HG03095 (cell line): ENCODE measurements around the gene LYRM9.
A peak's percentile ranks its signal among the peaks of the same experiment; 100 is the strongest.
"Not testable (repeated sequence)": the region's sequence is repeated elsewhere in the genome, so short reads cannot be mapped to it uniquely, and the experiment has no call there.

ENCODE experiments used
- ATAC-seq: cut with Tn5 transposase; IDR thresholded peaks from one replicate; pipeline ENCODE4 v1.9.1; 2021; ENCODE audit warnings: moderate library complexity; ENCODE audit not compliant: unreplicated experiment

The LYRM9 gene

DNA sequence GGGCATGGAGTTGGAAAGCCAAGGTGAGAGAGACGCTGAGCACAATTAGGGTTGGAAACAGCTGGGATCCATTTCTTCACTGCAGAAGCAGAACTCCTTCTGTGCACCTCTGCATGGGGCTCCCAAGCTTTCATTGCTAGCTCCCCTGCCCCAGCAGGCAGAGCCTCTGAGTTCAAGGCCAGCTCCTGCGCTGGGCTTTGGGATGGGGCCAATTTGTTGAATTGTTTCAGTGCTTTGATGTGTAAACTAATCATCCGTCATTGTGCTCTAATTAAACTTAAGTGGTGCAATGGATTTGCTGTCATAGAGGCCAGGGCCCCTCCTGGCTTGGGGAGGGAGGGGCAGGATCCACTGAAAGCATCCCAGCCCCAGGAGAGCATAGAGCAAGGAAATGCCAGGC, 13.5 kb upstream of the LYRM9 start:
- no peak for ATAC-seq

DNA sequence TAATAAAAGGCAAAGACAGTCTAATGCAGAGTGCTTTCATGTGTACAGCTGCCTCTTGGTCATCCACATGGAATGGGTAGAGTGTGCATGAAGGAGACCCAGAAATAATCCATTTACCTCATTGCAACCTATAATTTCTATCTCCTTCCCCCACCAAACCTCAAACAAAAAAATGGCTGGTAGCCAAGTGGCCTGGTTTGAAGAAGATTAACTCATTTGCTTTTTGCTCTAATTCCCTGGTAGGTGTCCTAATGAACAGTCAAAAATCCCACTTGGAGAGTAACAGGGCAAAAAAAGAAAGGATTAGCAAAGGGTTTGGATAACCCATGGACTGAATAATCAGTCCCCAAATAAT, 13.0 kb upstream of the LYRM9 start:
- no peak for ATAC-seq

DNA sequence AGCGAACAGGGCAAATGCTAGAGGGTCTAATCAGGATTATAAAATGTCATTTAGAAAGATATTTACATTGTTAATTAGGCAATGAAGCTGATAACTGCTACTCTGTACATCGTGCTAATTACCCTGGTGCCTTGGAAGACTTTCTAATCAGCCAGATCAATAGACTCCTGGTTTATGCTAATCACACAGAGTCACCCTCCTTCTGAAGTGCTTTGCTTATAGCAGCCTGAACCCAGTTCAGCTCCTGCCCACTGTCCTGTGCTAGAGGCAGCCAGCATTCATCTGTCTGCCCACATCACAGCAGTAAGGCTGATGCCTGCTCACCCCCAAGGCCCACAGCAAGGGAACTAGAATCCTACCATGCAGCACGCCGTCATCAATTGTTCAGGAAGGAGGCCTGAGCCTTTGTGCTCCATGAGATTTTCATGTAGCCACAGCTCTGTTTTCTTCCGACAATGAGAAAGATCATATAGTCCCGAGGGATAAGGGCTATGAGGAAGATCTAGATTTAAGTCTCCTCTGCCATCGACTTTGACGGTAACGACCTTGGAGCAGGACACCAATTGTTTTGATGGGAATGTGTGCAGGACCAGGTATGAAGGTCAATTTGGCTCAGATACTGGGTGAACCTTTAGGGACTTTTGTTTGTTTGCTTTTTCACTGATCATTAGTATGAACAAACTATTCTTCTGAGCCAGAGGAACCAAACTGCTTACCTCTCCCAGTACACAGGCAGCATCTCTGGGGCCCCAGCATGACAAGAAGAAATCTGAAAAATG, 12.5 kb upstream of the LYRM9 start:
- ATAC-seq: no peak

GRCh38 chr17:27904534-27905446, 11.6 kb upstream of the LYRM9 start:
- ATAC-seq: no peak

DNA sequence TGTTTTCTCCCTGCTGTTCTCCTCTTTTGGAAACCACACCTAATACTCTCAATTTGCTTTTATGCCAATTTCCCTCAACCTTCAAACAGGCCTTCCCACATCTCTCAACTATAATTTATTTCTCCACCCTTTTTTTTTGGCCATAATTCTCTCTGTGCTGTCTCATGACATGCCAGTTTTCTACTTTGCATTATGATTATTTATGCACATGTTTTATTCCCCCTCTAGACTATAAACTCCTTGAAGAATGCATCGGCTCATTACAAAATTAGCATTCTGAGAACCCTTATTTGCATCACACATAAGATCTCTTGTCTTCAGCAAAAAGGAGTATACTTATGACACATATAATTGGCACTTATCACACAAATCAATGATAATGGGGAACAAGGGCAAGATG, 10.9 kb upstream of the LYRM9 start:
- ATAC-seq: no peak

- no peak for ATAC-seq
Observed at GRCh38 chr17:27899525-27899924, 6.4 kb upstream of the LYRM9 start.

- ATAC-seq: no peak
Observed at GRCh38 chr17:27898096-27898495, 4.9 kb upstream of the LYRM9 start.

DNA sequence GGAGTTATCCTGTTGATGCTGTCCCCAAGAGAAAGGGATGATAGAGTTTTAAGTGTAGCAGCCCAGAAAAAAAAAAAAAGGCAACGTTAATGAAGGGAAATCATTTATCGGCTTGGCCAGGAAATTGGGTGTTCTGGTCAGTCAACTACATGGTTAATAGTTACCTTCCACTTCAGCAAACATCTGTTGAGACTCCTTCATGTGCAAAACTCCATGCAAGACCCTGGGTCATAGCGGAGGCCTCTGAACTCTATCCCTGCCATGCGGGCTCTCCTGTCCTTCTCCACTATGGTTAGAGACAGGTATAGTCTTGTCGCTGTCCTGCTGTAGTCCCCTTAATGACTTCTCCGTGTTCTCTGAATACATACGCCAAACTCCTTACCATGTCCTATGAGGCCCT, 3.5 kb upstream of the LYRM9 start:
- ATAC-seq: no peak

DNA sequence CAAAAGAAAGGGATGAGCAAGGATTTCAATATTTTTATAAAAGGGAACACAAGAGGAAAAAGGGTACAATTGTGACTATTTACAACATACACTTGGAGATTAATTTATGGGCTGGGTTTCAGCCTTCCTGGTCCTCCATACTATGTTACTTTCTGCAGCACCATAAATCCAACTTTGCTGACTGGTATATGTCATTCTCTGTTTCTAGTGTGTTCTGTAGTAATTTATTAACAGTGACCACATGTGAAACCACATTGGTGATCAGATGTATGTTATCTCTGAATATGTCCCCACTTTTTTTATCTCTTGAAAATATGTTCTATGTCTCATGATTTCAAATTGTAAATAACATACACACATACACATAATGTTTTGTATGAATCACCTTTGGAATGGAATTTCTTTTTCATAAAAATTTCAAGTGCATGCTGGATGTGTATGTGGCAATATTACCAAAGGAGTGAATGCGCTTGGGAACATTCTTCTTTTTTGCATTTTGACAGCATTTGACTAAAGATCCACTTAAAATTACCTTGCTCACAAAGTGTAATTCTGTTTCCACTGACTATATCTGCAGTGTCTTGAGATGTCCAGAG, 2.9 kb upstream of the LYRM9 start:
- no peak for ATAC-seq

DNA sequence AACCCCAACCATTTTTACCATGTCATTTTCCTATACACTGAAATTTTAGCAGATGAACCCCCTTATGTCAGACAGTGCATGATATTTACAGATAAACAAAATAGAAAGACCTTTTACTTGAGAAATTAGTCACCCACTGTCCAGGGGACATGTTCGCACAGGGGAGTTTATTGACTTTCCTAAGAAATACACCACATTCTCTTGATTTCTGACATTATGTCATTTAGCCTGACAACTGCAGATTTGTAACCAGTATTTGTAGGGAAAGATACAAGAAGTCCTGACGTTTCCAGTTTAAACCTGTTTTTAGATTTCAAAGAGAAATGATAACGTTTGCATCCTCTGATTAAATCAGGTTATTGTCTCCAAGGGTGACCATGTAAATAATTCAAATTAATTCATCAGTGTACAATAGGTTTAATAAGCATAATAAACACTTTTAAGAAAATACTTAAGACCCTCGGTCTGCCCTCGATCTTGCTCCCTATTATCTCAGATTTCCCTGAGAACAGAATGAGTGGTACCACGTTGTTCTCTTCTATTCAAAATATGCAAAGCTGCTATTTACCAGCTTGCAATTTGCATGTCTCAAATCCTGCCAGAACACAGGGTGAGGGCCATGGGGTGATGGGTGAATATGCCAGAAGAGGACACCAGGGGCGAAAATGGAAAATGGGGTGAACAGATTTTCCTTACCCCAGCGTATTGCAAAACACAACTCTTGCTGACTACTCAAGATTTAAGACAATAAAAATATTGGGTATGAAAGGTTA, 2.1 kb upstream of the LYRM9 start:
- no peak for ATAC-seq

DNA sequence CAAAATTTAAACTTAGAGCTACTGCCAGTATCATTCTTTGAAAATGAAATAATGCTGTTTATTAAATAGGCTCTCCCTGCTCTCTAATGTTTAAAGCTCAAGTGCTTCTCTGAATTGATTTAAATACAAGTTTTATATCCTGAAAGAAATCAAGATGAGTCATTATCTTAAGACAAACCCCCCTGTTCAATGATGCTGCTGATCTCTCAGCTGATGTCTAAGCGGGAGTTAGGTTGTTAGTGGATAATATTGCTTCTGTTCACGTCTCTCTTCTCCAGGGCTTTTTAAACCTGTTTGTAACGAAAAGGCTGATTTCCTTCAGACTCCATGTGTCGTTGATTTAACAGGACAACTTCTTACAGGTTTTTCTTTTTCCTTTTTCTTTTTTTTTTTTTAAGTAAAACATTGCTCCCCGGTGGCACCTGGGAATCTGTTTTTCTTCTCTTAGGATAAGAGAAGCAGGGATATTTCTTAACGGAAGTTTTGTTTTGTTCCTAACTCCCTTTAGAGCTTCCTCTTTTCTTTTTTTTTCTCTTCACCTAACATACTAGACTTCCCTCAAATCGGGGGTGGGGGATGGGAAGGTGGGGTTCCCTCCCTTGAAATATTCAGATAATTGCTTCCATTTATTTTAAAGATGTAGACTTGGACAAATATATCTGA, 807 bp upstream of the LYRM9 start:
- ATAC-seq: no peak

DNA sequence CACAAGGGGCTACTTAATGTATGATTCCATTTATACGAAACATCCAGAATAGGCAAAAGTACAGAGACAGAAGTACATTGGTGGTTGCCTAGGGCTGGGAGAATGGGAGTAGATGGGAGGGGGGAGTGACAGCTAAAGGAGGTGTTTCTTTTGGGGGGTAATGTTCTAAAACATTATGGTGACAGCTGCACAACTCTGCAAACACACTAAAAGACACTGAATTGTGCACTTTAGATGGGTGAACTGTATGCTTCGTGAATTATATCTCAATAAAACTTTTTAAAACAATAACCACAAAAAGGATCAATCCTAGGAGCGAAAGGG, 661 bp downstream of the LYRM9 start:
- ATAC-seq: no peak

DNA sequence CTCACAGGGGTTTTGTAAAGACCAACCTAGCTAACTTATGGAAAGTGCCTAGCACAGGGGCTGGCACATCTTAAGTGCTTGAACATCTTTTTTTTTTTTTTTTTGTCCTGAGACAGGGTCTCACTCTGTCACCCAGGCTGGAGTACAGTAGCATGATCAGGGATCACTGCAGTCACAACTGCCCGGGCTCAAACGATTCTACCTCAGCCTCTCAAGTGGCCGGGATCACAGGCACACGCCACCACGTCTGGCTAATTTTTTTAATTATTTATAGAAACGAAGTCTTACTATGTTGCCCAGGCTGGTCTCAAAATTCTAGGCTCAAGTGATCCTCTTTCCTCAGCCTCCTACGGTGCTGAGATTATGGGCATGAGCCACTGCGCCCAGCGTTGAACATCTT, 1.3 kb downstream of the LYRM9 start:
- no peak for ATAC-seq

DNA sequence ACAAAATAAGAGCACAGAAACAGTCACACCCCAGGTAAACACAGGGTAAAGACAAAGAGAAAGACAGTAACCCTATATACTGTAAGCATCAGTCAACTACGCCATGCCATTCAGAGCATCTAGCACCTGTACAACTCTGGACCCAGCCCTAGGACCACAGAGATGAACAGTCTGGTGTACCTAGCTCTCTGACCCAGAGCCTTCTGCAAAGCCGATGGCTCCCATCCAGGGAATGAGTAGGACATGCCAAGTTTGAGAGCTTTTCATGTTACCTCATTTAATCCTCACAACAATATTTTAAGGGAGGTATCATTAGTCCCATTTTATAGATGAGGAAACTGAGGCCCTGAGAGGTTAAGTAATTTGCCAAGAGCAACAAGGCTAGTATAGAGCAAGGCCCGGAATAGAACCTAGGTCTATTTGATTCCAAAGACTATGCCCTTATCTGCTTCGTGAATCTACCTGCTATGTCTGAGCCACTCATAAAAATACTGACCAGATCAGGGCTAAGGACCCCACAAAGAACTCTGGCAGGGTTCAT, 3.4 kb downstream of the LYRM9 start:
- ATAC-seq: no peak

DNA sequence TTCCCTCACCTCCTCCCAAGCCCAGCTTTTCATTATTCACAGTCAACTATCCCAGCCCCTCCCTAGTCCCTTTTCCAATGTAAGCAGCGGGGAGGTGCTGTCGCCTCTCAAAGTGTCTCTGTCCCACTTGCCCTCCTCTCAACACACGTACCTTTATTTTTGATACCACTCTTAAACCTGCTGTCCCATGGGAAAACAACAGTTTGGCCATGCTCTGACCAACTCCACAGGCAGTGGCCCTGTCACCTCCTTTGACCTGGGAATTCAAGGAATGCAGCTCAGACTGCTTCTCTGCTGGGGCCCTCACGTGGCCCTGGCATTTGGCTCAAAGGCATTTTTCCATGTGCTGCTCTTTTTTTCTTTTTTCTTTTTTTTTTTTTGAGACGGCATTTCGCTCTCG, 4.2 kb downstream of the LYRM9 start:
- no peak for ATAC-seq

DNA sequence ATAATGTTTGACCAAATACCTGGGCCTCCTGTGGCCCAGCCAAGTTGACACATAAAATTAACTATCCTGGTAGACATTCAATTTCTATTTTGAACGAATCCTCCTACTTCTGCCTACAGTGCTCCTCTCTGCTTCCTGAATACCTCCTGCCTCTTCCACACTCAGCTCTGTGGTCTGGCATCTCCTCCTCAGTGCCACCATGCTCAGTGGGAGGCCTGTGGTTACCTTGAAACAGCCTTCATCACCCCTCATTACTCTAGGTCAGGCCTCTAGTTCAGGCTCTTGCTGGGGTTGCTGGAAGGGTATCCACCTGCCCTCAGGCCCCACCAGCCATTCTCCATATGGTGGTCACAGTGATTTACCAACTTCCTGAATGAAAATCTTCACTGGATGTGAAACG, 5.1 kb downstream of the LYRM9 start:
- ATAC-seq: no peak

DNA sequence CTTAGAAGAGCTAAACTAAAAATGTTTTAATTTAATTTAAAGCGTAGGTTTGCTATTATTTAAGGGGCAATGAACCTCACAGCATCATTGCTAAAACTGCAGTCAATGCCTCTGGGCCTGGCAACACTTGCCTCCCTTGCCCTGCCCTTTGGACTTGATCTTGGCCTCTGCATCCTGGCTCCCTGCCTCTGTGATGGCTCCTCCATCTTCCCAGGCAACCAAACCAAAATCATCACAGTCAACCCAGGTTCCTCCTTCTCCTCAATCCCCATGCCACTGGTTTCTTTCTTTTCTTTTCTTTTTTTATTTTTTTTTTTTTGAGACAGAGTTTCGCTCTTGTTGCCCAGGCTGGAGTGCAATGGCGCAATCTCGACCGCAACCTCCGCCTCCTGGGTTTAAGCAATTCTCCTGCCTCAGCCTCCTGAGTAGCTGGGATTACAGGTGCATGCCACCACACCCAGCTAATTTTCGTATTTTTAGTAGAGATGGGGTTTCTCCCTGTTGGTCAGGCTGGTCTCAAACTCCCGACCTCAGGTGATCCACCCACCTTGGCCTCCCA, 6.7 kb downstream of the LYRM9 start:
- not testable (repeated sequence) for ATAC-seq

- ATAC-seq: no peak
Observed at GRCh38 chr17:27882162-27882840, 10.9 kb downstream of the LYRM9 start.

GRCh38 chr17:27879987-27880608, 13.1 kb downstream of the LYRM9 start:
- peak; percentile 68 for ATAC-seq
